GM19467 (cell line): ENCODE measurements around the gene DRG2.

Source experiments
- ATAC-seq: cut with Tn5 transposase; IDR thresholded peaks from one replicate; pipeline ENCODE4 v1.9.1; 2021; ENCODE audit warnings: mild to moderate bottlenecking, moderate library complexity; ENCODE audit not compliant: unreplicated experiment

The DRG2 gene

GRCh38 chr17:18074566-18075272, 13.0 kb upstream of the DRG2 start:
- no peak for ATAC-seq

- no peak for ATAC-seq
These were observed 10.8 kb upstream of the DRG2 start for GRCh38 chr17:18076936-18077335.

- ATAC-seq = no peak
These were observed 8.2 kb upstream of the DRG2 start for GRCh38 chr17:18079543-18079942.

GRCh38 chr17:18084256-18084655, 3.5 kb upstream of the DRG2 start:
- no peak for ATAC-seq

DNA sequence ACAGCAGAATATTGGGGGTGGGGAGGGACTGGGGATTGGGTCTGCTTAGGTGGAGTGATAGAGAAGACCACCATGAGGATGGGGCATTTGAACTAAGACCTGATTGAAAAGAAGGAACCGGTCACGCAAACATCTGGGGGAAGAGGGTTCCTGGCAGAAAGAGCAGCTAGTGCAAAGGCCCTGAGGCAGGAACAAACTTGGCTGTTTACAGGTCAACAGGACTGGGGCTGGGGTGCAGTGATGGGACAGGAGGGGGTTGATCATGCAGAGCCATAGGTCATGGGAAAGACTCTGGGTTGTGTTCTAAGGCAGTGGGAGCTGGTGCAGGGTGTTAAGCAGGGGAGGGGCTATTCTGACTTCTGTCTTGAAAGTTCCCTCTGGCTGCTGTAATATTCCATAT, 1.9 kb downstream of the DRG2 start:
- no peak for ATAC-seq

DNA sequence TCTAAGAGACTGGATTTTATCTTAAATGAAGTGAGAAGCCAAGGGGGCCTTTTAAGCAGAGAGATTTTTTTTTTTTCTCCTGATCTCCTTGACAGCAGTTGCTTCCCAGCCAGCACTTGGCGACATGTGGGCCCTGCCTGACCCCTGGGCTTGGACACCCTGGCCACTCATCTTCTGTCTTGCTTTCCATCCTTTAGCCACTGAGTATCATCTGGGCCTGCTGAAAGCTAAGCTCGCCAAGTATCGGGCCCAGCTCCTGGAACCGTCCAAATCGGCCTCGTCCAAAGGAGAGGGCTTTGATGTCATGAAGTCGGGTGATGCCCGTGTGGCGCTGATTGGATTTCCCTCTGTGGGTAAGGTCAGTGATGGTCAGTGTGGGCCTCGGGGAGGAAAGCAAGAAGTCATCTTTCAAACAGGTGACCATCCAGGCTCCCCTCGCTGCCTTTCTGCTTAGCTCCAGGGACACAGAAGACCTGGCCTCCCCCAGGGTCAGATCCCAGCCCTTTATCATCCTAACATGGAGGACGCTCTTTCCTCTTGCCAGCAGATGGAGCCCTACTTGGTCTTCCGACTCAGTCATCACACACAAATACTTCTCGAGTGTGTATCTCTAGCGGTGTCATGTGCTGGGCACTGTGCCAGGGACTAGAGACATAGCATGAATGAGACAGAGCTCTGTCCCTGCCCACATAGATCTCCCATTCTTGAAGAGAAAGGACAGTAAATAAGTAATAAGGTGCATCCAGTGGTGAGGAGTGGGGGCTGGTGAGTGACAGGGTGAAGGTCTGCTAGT, 6.1 kb downstream of the DRG2 start:
- no peak for ATAC-seq

DNA sequence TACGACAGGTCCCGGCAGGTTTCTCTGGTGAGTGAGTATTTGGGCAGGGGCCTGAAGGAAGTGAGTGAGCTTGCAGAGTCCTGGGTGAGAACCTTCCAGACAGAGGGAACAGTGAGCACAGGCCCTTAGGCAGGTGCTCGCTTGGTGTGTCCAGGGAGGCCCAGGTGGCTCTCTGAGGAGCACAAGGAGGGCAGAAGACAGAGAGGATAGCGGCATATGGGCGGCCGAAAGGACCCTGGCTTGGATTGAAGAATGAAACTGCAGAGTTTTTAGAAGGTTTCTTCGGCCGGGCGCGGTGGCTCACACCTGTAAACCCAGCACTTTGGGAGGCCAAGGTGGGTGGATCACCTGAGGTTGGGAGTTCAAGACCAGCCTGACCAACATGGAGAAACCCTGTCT, 6.7 kb downstream of the DRG2 start:
- no peak for ATAC-seq

DNA sequence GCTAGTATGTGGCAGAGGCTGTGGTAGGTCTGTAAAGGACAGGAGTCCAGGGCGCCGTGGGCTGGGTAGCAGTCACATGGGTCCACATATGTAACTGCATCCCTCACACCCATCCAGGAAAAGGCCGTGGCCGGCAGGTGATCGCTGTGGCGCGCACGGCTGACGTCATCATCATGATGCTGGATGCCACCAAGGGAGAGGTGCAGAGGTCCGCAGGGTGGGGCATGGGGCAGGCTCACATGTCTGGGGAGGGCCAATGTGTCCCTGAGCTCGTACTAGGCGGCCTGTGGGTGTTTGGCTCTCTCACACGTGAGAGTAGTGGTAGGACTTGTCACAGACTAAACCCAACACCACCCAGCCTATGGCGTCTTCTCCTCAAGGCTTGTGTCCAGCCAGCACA, 11.8 kb downstream of the DRG2 start:
- no peak for ATAC-seq

DNA sequence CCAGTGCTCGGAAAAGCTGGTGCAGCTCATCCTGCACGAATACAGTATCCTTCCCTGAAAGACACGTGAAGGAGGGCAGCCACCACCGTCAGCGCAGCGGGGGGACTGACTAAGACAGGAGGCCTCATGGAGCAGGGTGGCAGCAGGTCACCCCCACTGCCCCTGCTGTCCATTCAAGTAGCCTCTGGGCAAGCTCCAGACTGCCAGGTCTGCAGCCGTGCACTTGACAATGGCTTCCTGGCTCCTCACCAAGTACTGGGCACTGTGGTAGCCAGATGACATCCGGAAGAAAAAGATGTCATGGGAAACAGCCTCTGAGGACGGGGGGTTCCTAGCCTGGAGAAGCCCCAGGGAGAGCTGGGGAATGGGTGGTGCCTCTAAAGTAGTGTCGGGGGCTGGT, 12.9 kb downstream of the DRG2 start:
- ATAC-seq = no peak

DNA sequence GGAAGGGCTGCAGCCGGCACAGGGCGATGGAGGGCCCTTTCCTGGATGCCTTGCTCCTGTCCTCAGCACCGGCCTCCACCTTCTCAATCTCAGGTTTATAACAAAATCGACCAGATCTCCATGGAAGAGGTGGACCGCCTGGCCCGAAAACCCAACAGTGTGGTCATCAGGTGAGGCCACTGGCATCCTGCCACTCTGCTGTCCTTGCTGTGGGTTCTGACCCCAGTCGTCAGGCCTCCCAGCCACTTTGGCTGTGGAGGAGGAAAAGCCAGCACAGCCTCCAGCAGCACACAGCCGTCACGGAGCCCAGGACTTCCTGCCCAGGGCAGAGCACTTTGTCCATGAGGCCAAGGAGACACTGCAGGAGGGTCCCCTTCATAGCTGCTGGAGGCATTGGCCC, 14.1 kb downstream of the DRG2 start:
- ATAC-seq = no peak

DNA sequence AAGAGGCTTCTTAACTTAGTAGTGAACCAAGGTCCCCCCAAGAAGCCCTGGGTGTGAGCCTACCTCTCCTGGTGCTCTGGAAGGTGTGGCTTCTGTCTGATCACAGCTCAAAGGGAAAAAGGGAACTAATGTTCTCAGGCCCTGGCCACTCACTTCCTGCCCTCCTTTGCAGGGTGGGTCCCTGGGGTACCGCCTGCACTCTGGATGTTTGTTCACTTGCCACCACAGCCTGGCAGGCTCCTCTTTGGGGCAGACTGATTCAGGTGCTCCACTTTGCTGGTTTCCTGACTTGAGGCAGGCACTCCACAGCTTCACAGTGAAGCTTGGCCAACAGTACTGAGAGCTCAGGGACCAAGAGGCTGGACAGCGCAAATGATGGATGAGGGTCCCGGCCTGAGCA, 14.9 kb downstream of the DRG2 start:
- no peak for ATAC-seq

DNA sequence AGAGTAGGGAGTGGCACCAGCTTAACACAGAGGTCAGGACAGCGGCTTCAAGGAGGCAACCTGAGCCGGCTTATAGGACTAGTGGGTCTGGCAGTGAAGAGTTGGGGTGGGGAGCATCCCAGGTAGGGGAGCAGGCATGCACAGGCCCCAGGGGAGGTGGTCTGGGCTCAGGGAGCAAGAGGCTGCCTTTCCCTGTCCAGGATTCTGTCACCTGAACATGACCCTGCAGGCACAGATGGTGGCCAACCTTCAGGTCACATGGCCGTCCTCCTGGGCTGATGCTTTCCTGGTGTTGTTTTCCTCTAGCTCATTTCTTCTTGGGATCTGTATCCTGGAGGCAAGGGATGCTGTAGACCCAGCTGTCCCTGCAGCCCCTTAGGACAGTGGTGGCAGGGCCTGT, 17.3 kb downstream of the DRG2 start:
- no peak for ATAC-seq

GRCh38 chr17:18105595-18105994, 17.8 kb downstream of the DRG2 start:
- ATAC-seq = no peak

- ATAC-seq = no peak
These were observed 18.5 kb downstream of the DRG2 start for GRCh38 chr17:18106211-18106610.

DNA sequence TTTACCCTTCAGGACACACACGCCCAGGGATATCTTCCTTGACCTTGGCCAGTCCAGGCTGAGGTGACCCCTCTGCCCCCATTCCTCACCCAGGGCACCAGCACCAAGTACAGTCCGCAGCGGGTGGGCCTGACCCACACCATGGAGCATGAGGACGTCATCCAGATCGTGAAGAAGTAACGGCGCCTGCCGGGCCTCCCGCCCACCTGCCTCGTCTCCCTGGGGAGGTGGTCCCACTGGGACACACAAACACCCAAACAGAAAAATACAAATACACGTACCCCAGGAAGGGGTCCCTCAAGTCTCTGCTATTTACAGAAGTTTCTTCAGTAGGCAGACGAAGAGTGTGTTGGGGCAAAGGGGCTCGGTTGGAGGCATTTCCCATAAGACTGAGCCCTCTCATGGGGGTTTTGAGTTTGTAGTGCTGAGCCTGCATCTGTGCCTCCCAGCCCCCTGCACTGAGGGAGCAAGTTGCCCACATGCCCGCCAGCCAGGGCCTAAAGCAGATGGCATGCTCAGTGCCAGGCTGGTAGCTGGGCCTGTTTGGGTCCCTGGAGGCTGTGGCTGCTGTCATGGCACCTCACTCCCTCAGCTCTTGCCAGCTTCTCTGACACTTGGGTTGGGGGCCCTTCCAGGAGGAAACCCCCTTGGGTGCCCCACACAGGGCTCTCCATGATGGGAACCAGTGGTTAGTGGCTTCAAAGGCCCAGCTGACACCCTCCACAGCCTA, 19.5 kb downstream of the DRG2 start:
- ATAC-seq = no peak

GRCh38 chr17:18107971-18108370, 20.2 kb downstream of the DRG2 start:
- no peak for ATAC-seq

GRCh38 chr17:18108401-18109312, 20.9 kb downstream of the DRG2 start, which contains the start of gene MYO15A:
TSS of gene MYO15A (plus strand) at chr17:18108756. CDS start at chr17:18118801, 10,045 bp downstream.
- ATAC-seq = no peak

GRCh38 chr17:18109935-18110485, 22.3 kb downstream of the DRG2 start:
- no peak for ATAC-seq

DNA sequence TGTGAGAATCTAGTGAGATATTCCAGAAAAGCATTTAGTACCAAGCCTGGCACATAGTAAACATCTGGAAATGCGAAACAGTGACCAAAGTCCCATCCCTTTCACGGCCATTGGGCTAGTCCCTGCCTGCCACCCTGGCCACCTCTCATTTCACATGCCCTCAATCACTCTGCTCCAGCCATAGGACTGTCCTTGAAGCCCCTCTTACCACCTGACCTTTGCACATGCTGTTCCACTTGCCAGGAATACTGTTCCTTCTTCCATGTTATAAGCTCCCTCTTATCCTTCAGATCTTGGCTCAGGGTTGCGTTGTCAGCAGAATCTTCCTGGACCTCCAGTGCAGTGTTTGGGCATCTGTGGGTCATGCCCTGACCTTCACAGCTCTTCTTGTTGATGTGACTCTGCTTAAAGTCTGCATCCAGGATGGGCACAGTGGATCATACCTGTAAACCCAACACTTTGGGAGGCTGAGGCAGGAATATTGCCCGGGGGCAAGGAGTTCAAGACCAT, 22.9 kb downstream of the DRG2 start:
- no peak for ATAC-seq

DNA sequence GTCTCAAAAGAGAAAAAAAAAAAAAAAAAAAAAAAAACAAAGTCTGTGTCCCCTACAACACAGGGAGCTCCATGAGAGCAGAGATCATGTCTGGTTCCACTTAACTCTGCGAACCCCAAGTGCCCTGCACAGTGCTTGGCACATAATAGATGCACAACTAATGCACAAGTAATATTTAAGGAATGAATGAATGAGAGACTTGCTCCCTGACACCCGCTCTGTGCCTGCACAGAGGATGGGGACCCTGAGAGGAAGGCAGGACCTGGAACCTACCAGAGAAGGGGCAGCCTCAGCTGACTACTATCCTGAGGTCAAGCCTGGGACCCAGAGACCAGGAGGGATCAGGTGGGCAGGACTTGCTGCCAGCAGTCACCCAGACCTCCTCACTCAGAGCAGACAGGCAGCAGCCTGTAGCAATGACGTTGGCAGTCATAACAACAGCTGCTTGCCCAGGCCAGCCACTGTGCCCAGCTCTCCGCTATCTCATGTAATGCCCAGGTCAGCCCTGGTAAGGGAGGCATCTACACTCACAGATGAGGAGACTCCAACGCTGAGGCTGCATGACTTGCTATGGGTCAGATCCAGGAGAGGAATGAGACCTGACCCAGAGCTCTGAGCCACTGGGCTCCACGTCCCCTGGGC, 23.7 kb downstream of the DRG2 start:
- no peak for ATAC-seq
